H1 (cell line): Measurements from ENCODE around the gene PHF13.

Source experiments
- BRCA1 ChIP-seq: IDR thresholded peaks from 2 replicates; pipeline ENCODE4 v1.6.1; 2012; ENCODE audit warnings: low read depth, low read length, improper control_type of control experiment
- POLR2AphosphoS5 ChIP-seq: IDR thresholded peaks from 2 replicates; pipeline ENCODE4 v1.6.1; 2011; ENCODE audit warnings: low read depth, low read length
- TAF7 ChIP-seq: optimal IDR thresholded peaks from 2 replicates; pipeline ENCODE3; 2011; ENCODE audit warnings: low read depth, mild to moderate bottlenecking, inconsistent platforms, low read length, moderate library complexity, borderline replicate concordance
- YY1 ChIP-seq: IDR thresholded peaks from 2 replicates; pipeline ENCODE4 v1.6.1; 2011; ENCODE audit warnings: low read depth, mild to moderate bottlenecking, low read length

DNA sequence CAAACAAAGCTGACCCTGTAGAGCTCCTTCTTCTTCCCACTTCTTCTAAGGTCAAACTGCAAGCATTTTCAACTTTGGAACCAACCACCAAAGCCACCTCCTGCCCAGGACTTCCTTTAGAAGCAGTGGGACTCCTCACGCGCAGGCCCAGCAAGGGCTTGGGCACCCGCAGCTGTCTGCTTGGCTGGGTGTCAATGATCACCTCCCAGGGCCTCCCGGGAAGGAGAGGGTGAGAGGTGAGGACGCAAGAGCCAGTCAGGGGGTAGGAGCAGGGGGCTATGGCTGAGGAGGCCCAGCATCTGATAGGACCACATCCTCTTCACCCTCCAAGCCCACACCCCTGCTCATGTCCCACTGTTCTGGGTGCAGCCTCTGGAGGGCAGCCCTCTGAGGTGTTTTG, 21.1 kb upstream of the PHF13 start:
- TF ChIP-seq BRCA1 = no peak
- TF ChIP-seq POLR2AphosphoS5 = no peak
- TF ChIP-seq YY1 = no peak
- no peak for TF ChIP-seq TAF7
